GM12801 (cell line): Measurements from ENCODE around the gene MRPL51.

ENCODE experiments used
- CTCF ChIP-seq: IDR thresholded peaks from one replicate; pipeline ENCODE4 v1.5.1; 2011; ENCODE audit warnings: control low read depth; ENCODE audit not compliant: insufficient read length; ENCODE audit errors: extremely low read depth

Gene MRPL51

DNA sequence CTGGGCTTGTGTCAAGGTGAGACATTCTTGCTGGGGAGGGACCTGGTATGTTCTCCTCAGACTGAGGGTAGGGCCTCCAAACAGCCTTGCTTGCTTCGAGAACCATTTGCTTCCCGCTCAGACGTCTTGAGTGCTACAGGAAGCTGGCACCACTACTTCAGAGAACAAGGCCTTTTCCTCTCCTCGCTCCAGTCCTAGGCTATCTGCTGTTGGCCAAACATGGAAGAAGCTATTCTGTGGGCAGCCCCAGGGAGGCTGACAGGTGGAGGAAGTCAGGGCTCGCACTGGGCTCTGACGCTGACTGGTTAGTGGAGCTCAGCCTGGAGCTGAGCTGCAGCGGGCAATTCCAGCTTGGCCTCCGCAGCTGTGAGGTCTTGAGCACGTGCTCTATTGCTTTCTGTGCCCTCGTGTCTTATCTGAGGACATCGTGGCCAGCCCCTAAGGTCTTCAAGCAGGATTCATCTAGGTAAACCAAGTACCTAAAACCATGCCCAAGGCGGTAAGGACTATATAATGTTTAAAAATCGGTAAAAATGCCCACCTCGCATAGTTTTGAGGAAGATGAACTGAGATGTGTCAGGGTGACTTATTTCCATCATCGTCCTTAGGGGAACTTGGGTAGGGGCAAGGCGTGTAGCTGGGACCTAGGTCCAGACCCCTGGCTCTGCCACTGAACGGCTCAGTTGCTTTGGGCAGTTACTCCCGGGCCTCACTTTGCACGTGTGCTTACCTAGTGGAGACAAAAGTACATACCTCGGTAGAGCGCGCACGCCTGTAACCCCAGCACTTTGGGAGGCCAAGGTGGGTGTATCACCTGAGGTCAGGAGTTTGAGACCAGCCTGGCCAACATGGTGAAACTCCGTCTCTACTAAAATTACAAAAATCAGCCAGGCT lies 45.6 kb upstream of the MRPL51 start:
- TF ChIP-seq CTCF, result no peak

DNA sequence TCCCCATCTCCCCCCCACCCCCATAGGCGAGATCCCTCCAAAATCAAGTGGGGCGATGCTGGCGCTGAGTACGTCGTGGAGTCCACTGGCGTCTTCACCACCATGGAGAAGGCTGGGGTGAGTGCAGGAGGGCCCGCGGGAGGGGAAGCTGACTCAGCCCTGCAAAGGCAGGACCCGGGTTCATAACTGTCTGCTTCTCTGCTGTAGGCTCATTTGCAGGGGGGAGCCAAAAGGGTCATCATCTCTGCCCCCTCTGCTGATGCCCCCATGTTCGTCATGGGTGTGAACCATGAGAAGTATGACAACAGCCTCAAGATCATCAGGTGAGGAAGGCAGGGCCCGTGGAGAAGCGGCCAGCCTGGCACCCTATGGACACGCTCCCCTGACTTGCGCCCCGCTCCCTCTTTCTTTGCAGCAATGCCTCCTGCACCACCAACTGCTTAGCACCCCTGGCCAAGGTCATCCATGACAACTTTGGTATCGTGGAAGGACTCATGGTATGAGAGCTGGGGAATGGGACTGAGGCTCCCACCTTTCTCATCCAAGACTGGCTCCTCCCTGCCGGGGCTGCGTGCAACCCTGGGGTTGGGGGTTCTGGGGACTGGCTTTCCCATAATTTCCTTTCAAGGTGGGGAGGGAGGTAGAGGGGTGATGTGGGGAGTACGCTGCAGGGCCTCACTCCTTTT lies 44.0 kb upstream of the MRPL51 start:
- no peak for TF ChIP-seq CTCF

GRCh38 chr12:6535960-6536847 lies 43.1 kb upstream of the MRPL51 start:
- TF ChIP-seq CTCF, result no peak

DNA sequence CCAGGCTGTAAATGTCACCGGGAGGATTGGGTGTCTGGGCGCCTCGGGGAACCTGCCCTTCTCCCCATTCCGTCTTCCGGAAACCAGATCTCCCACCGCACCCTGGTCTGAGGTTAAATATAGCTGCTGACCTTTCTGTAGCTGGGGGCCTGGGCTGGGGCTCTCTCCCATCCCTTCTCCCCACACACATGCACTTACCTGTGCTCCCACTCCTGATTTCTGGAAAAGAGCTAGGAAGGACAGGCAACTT lies 42.6 kb upstream of the MRPL51 start:
- TF ChIP-seq CTCF, result no peak

DNA sequence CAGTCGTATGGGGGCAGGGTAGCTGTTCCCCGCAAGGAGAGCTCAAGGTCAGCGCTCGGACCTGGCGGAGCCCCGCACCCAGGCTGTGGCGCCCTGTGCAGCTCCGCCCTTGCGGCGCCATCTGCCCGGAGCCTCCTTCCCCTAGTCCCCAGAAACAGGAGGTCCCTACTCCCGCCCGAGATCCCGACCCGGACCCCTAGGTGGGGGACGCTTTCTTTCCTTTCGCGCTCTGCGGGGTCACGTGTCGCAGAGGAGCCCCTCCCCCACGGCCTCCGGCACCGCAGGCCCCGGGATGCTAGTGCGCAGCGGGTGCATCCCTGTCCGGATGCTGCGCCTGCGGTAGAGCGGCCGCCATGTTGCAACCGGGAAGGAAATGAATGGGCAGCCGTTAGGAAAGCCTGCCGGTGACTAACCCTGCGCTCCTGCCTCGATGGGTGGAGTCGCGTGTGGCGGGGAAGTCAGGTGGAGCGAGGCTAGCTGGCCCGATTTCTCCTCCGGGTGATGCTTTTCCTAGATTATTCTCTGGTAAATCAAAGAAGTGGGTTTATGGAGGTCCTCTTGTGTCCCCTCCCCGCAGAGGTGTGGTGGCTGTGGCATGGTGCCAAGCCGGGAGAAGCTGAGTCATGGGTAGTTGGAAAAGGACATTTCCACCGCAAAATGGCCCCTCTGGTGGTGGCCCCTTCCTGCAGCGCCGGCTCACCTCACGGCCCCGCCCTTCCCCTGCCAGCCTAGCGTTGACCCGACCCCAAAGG lies 42.1 kb upstream of the MRPL51 start:
- TF ChIP-seq CTCF, result no peak

GRCh38 chr12:6534695-6534944 lies 41.6 kb upstream of the MRPL51 start:
- no peak for TF ChIP-seq CTCF
